Fibroblast of villous mesenchyme (primary cell): ENCODE data around the gene LEMD3. TPM values are rescaled to one million over a fixed set of nuclear protein-coding genes. Genes with fewer than 3 reads are reported as not detected.

Experiments
- DNase-seq: peaks from one replicate; pipeline ENCODE4 v3.0.0-alpha.2; 2010; ENCODE audit warnings: low read depth
- H3K4me3 ChIP-seq: 2 replicates; pipeline ENCODE4 v1.5.1; 2011; ENCODE audit warnings: low read depth, mild to moderate bottlenecking, low read length
- total RNA-seq: library from RNA; depleted of rRNA; stranded (reverse); fragments of >200 nt; gene quantifications from 2 replicates; pipeline ENCODE4 v1.2.3, GENCODE V29; 2012
- TF ChIP-seq, protein P1 (sequence below): IDR thresholded peaks from 2 replicates; pipeline ENCODE4 v1.5.1; 2012; ENCODE audit warnings: low read depth, mild to moderate bottlenecking, low read length; ENCODE audit not compliant: insufficient read depth

LEMD3 gene
- total RNA-seq, 1 donor = 32.0 TPM

DNA sequence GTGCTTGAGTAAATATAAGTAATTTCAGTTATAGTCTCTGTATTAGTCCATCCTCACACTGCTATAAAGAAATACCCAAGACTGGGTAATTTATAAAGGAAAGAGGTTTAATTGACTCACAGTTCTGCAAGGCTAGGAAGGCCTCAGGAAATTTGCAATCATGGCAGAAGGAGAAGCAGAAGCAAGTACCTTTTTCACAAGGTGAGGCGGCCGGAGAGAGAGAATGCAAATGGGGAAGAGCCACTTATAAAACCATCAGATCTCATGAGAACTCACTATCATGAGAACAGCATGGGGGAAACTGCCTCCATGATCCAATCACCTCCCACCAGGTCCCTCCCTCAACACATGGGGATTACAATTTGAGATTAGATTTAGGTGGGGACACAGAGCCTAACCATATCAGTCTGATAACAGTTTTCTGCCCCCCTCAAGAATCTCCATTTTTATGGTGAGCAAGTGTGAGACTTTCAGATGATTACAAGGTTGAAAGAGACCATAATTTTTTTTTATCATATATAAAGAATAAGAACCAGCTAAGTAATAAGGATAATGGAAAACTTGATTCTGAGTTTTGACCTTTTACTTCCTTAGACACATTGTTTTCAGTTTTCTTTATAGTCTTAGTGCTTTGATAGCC is 35.6 kb downstream of the LEMD3 start:
- DNase-seq = no peak
- TF ChIP-seq, protein P1, sequence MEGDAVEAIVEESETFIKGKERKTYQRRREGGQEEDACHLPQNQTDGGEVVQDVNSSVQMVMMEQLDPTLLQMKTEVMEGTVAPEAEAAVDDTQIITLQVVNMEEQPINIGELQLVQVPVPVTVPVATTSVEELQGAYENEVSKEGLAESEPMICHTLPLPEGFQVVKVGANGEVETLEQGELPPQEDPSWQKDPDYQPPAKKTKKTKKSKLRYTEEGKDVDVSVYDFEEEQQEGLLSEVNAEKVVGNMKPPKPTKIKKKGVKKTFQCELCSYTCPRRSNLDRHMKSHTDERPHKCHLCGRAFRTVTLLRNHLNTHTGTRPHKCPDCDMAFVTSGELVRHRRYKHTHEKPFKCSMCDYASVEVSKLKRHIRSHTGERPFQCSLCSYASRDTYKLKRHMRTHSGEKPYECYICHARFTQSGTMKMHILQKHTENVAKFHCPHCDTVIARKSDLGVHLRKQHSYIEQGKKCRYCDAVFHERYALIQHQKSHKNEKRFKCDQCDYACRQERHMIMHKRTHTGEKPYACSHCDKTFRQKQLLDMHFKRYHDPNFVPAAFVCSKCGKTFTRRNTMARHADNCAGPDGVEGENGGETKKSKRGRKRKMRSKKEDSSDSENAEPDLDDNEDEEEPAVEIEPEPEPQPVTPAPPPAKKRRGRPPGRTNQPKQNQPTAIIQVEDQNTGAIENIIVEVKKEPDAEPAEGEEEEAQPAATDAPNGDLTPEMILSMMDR = no peak

GRCh38 chr12:65205886-65206285 is 36.5 kb downstream of the LEMD3 start:
- no peak for DNase-seq
- TF ChIP-seq, protein P1 = no peak
- H3K4me3 ChIP-seq = no peak overlapping the region

More for the DNA sequence above, 35.6 kb downstream of the LEMD3 start:
- no peak overlapping the region for H3K4me3 ChIP-seq

DNA sequence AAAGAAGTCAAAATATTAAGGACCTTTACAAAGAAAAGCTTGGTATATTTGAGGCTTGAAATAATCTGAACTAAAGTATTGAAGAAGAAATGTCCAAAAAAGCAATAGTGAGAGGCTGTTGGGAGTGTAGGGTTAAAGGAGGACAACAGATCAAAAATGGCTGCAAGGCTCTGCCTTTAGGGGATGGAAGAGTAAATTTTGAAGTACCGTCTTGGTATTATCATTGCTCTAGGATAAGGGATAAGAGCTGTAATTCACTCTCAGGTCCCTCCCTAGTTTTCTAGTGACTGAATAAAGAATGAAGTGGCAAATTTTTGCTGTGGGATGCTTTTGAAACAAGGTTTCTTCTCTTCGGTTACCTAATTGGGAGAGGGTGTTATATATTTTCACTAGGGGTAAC is 38.7 kb downstream of the LEMD3 start:
- TF ChIP-seq, protein P1 = no peak
- DNase-seq = no peak
- no peak overlapping the region for H3K4me3 ChIP-seq

- TF ChIP-seq, protein P1 = no peak
- no peak for DNase-seq
- H3K4me3 ChIP-seq = no peak overlapping the region
Measured at GRCh38 chr12:65208964-65209654, 39.7 kb downstream of the LEMD3 start.

- TF ChIP-seq, protein P1 = no peak
- H3K4me3 ChIP-seq = no peak overlapping the region
- DNase-seq = peak; percentile 11
Measured at GRCh38 chr12:65209655-65210043, 40.3 kb downstream of the LEMD3 start.

- peak; percentile 24 for DNase-seq
- TF ChIP-seq, protein P1 = no peak
- no peak overlapping the region for H3K4me3 ChIP-seq
Measured at GRCh38 chr12:65217086-65217485, 47.7 kb downstream of the LEMD3 start.
